Sciatic nerve (tissue), 2 donors: Measurements from ENCODE around the gene PLEKHG5. TPM values are rescaled to one million over a fixed set of nuclear protein-coding genes. Genes with fewer than 3 reads are reported as not detected.
"Not testable (repeated sequence)": the region's sequence is repeated elsewhere in the genome, so short reads cannot be mapped to it uniquely, and the experiment has no call there.

Experiments
- ATAC-seq: fragments of 200-7000 bp; cut with Tn5 transposase; one replicate; pipeline ENCODE4 v1.9.1; 2020; ENCODE audit warnings: mild to moderate bottlenecking, moderate library complexity
- DNase-seq: peaks from one replicate; pipeline ENCODE4 v3.0.0-alpha.2; 2020; ENCODE audit warnings: low spot score
- intact Hi-C: fragments of 100-400 bp; cut with DNase I; formaldehyde crosslinking; loops from one replicate; pipeline ENCODE4 v1.14.2; 2022
- total RNA-seq: library from RNA; stranded (reverse); fragmentation: NEBNext Ultra II Directional; extraction: Animal tissue kit (Norgen Biotek cat#: 25700); gene quantifications from one replicate; pipeline ENCODE4 v1.2.1, GENCODE V29; 2021
- donor health status: DM: no; HTN: no; CAD: no.
- donor health status: DM: no; HTN: no; CAD: no.

The PLEKHG5 gene
- total RNA-seq, 1 donor from 2014 or later: 77.7 TPM

- DNase-seq (no peak), ATAC-seq (no peak)
- intact Hi-C loops: no loop called here
These were observed 34.5 kb downstream of the PLEKHG5 start for GRCh38 chr1:6456800-6457466.

- ATAC-seq, DNase-seq, intact Hi-C loops: not testable (repeated sequence)
These were observed 35.5 kb downstream of the PLEKHG5 start for GRCh38 chr1:6455752-6456520.

- no peak for ATAC-seq
- intact Hi-C loops: no loop called here
These were observed 36.4 kb downstream of the PLEKHG5 start for GRCh38 chr1:6454856-6455751.

GRCh38 chr1:6453895-6454855 lies 37.3 kb downstream of the PLEKHG5 start:
- ATAC-seq, DNase-seq, intact Hi-C loops: not testable (repeated sequence)

More at GRCh38 chr1:6454856-6455751, 36.4 kb downstream of the PLEKHG5 start:
- DNase-seq: no peak

- DNase-seq: no peak
- intact Hi-C loops: no loop called here
- no peak for ATAC-seq
These were observed 40.5 kb downstream of the PLEKHG5 start for GRCh38 chr1:6450943-6451373.

GRCh38 chr1:6450486-6450885 lies 41.0 kb downstream of the PLEKHG5 start:
- DNase-seq, intact Hi-C loops, ATAC-seq: not testable (repeated sequence)

- ATAC-seq (no peak), DNase-seq (no peak)
- intact Hi-C loops: no loop called here
These were observed 41.4 kb downstream of the PLEKHG5 start for GRCh38 chr1:6450005-6450450.

- intact Hi-C loops: no loop called here
- DNase-seq: no peak
- no peak for ATAC-seq
These were observed 42.5 kb downstream of the PLEKHG5 start for GRCh38 chr1:6448749-6449631.

GRCh38 chr1:6447818-6448748 lies 43.4 kb downstream of the PLEKHG5 start:
- ATAC-seq (no peak), DNase-seq (no peak)
- intact Hi-C loops: no loop called here

- ATAC-seq: peak; percentile 8
- no peak for DNase-seq
- intact Hi-C loops: no loop called here
These were observed 44.2 kb downstream of the PLEKHG5 start for GRCh38 chr1:6447016-6447817.

- DNase-seq: no peak
These were observed 44.8 kb downstream of the PLEKHG5 start for GRCh38 chr1:6446665-6447015.

GRCh38 chr1:6445929-6446328 lies 45.5 kb downstream of the PLEKHG5 start:
- intact Hi-C loops, ATAC-seq, DNase-seq: not testable (repeated sequence)

More at GRCh38 chr1:6446665-6447015, 44.8 kb downstream of the PLEKHG5 start:
- no peak for ATAC-seq
- intact Hi-C loops: no loop called here

GRCh38 chr1:6445062-6445763 lies 46.3 kb downstream of the PLEKHG5 start:
- ATAC-seq: no peak
- intact Hi-C loops: no loop called here
- DNase-seq: no peak

GRCh38 chr1:6444377-6444776 lies 47.1 kb downstream of the PLEKHG5 start:
- DNase-seq (no peak), ATAC-seq (no peak)
- intact Hi-C loops: no loop called here
